Endothelial cell of umbilical vein (primary cell): ENCODE measurements around the gene ULK4. TPM values are rescaled to one million over a fixed set of nuclear protein-coding genes. Genes with fewer than 3 reads are reported as not detected.

Experiments
- BruUV-seq: library from RNA; stranded (reverse); fragments of 400-500 nt; replicated peaks from 2 replicates; lab custom pipeline; 2021; lab: Mats Ljungman, UMichigan
- CTCF ChIA-PET: fragments of 300-600, 350-600 bp; sonication (Branson Sonifier 250); formaldehyde crosslinking; loops from one replicate; lab custom pipeline; 2021; ENCODE audit warnings: antibody characterized with exemption, inconsistent platforms; lab: Charles Lee
- POLR2A ChIA-PET: fragments of 300-600, 350-600 bp; sonication (Branson Sonifier 250); formaldehyde crosslinking; loops from one replicate; lab custom pipeline; 2021; ENCODE audit warnings: antibody characterized with exemption, inconsistent platforms; lab: Charles Lee
- DNase-seq: peaks from one replicate; pipeline ENCODE4 v3.0.0-alpha.2; 2011; ENCODE audit warnings: low read depth, low spot score
- FAIRE-seq: peaks from 2 replicates; lab custom pipeline; 2011; peaks lifted over from hg19 to GRCh38; lab: Jason Lieb, UNC
- H2AFZ ChIP-seq: 2 replicates; pipeline ENCODE4 v1.6.0; 2012; ENCODE audit warnings: low read depth, low read length, control low read depth, inconsistent platforms
- H3K27ac ChIP-seq: 2 replicates; pipeline ENCODE4 v1.5.1; 2011; ENCODE audit warnings: low read depth, mild to moderate bottlenecking, control low read depth, low read length, moderate library complexity; ENCODE audit not compliant: insufficient read depth
- H3K27me3 ChIP-seq, 2 experiments: 2 replicates each; pipeline versions ENCODE4 v1.6.0 to v1.6.1; 2011; ENCODE audit warnings: low read length in 2 of 2, mixed read lengths in 1 of 2; ENCODE audit not compliant: control insufficient read depth in 2 of 2, insufficient read depth in 2 of 2
- H3K36me3 ChIP-seq, 2 experiments: 2 replicates in 1 of 2; 3 replicates in 1 of 2; pipeline ENCODE4 v1.5.1; 2011; ENCODE audit warnings: low read length in 2 of 2, mild to moderate bottlenecking in 1 of 2, moderate library complexity in 1 of 2; ENCODE audit not compliant: control insufficient read depth in 2 of 2, insufficient read depth in 2 of 2; ENCODE audit errors: extremely low read depth in 1 of 2
- H3K4me1 ChIP-seq: 3 replicates; pipeline ENCODE4 v1.5.1; 2011; ENCODE audit warnings: mild to moderate bottlenecking, low read length; ENCODE audit not compliant: control insufficient read depth, insufficient read depth; ENCODE audit errors: extremely low read depth
- H3K4me2 ChIP-seq: 2 replicates; pipeline ENCODE4 v1.6.1; 2011; ENCODE audit warnings: low read length, control low read depth, mixed read lengths; ENCODE audit not compliant: insufficient read depth
- H3K4me3 ChIP-seq, 3 experiments: fragments of 200-600 bp in 1 of 3; sonication (generic), shearing (Covaris generic) in 1 of 3; replicated peaks in 1 of 3; 2 replicates each; pipeline ENCODE4 v1.5.1; 2011 to 2016; ENCODE audit warnings: control low read depth in 3 of 3, low read length in 3 of 3, mild to moderate bottlenecking in 2 of 3, inconsistent platforms in 1 of 3, low read depth in 1 of 3, moderate library complexity in 1 of 3; ENCODE audit not compliant: insufficient read depth in 1 of 3
- H3K79me2 ChIP-seq: 2 replicates; pipeline ENCODE4 v1.6.0; 2012; ENCODE audit warnings: low read length, inconsistent platforms; ENCODE audit not compliant: control insufficient read depth, insufficient read depth
- H3K9ac ChIP-seq: replicated peaks from 2 replicates; pipeline ENCODE3; 2011; ENCODE audit warnings: low read length, control low read depth; ENCODE audit not compliant: insufficient read depth; ENCODE audit errors: extremely low read depth
- H3K9me1 ChIP-seq: replicated peaks from 3 replicates; pipeline ENCODE4 v1.6.0; 2011; ENCODE audit warnings: mild to moderate bottlenecking, low read length; ENCODE audit not compliant: control insufficient read depth, insufficient read depth; ENCODE audit errors: extremely low read depth
- H3K9me3 ChIP-seq: replicated peaks from 2 replicates; pipeline ENCODE4 v1.5.1; 2012; ENCODE audit warnings: low read length, inconsistent platforms; ENCODE audit not compliant: control insufficient read depth, insufficient read depth
- H4K20me1 ChIP-seq: replicated peaks from 2 replicates; pipeline ENCODE3; 2011; ENCODE audit warnings: mild to moderate bottlenecking, low read length; ENCODE audit not compliant: control insufficient read depth, insufficient read depth; ENCODE audit errors: extremely low read depth
- EZH2 ChIP-seq: IDR thresholded peaks from 2 replicates; pipeline ENCODE4 v1.6.1; 2012; ENCODE audit warnings: borderline replicate concordance, low read depth, mild to moderate bottlenecking, moderate library complexity, low read length, inconsistent platforms; ENCODE audit not compliant: severe bottlenecking
- FOS ChIP-seq: IDR thresholded peaks from 2 replicates; pipeline ENCODE4 v1.6.1; 2011; ENCODE audit warnings: mild to moderate bottlenecking, low read length, moderate library complexity, borderline replicate concordance; ENCODE audit not compliant: insufficient read depth
- GATA2 ChIP-seq: IDR thresholded peaks from 2 replicates; pipeline ENCODE4 v1.7.0; 2011; ENCODE audit warnings: low read depth, mild to moderate bottlenecking, moderate library complexity, mixed read lengths, low read length; ENCODE audit not compliant: insufficient read length, insufficient read depth
- JUN ChIP-seq: IDR thresholded peaks from 2 replicates; pipeline ENCODE4 v1.6.1; 2011; ENCODE audit warnings: borderline replicate concordance, low read depth; ENCODE audit not compliant: insufficient read length, insufficient read depth
- MAX ChIP-seq: IDR thresholded peaks from 2 replicates; pipeline ENCODE4 v1.6.1; 2011; ENCODE audit not compliant: insufficient read depth, insufficient read length
- MYC ChIP-seq: IDR thresholded peaks from one replicate; pipeline ENCODE4 v1.6.1; 2011; ENCODE audit warnings: mild to moderate bottlenecking, low read depth, low read length
- POLR2A ChIP-seq: IDR thresholded peaks from 2 replicates; pipeline ENCODE4 v1.6.1; 2012; ENCODE audit warnings: low read depth, mild to moderate bottlenecking, control low read depth, low read length
- POLR2AphosphoS5 ChIP-seq: IDR thresholded peaks from 2 replicates; pipeline ENCODE4 v1.6.1; 2012; ENCODE audit warnings: low read depth, mild to moderate bottlenecking, control low read depth, low read length, moderate library complexity; ENCODE audit not compliant: insufficient read depth
- dilution Hi-C: fragments of 300-500 bp; cut with MboI; formaldehyde crosslinking; loops from one replicate; pipeline ENCODE4 v1.15.0; 2019; ENCODE audit warnings: low sequenced_read_pairs; ENCODE audit not compliant: extremely low pct_ligation_motif_present
- intact Hi-C: fragments of 100-400 bp; cut with micrococcal nuclease; formaldehyde crosslinking; loops from one replicate; pipeline ENCODE4 v1.10.0; 2022
- polyA plus RNA-seq, 4 experiments: library from polyadenylated mRNA; depleted of rRNA in 3 of 4; stranded (reverse) in 3 of 4; unstranded in 1 of 4; fragments of >200 nt; gene quantifications; 2 replicates each; pipeline versions ENCODE4 v1.2.1 to v1.2.3, GENCODE V29; 2011 to 2012; ENCODE audit warnings: missing spikeins in 1 of 4
- total RNA-seq: library from RNA; stranded (reverse); gene quantifications from 2 replicates; pipeline ENCODE4 v1.2.3, GENCODE V29; 2021
- TF ChIP-seq, protein P1 (sequence below), 2 donors: IDR thresholded peaks; 1 replicate in 1 of 2; 2 replicates in 1 of 2; pipeline ENCODE4 v1.5.1; 2011; ENCODE audit warnings: low read length in 2 of 2, mild to moderate bottlenecking in 2 of 2, moderate library complexity in 2 of 2, control low read depth in 1 of 2, inconsistent platforms in 1 of 2, low read depth in 1 of 2; ENCODE audit not compliant: insufficient read depth in 1 of 2; ENCODE audit errors: extremely low read depth in 1 of 2

The ULK4 gene
- total and polyA plus RNA-seq, 2 donors (not counting 3 experiments of a cell fraction or from before 2014, with no cell fraction given), result 3.3 to 16.0 TPM

- Histone ChIP-seq H2AFZ (no peak overlapping the region), H3K36me3 (peaks cover 20 to 23% of the 10 kb centered on the region in 2 experiments), H3K4me1 (peaks cover 4% of the 10 kb centered on the region), H3K79me2 (peaks cover 95% of the 10 kb centered on the region), H4K20me1 (peaks cover 25% of the 10 kb centered on the region), H3K27me3 (no peaks in the 10 kb centered on the region), H3K9me3 (no peaks in the 10 kb centered on the region), H3K9ac (no peak overlapping the region), H3K27ac (no peak overlapping the region), H3K4me2 (no peak overlapping the region), H3K9me1 (no peaks in the 10 kb centered on the region), H3K4me3 (no peak overlapping the region)
- intact Hi-C loops (loop anchor here (5.0 kb wide), 3 partner anchors 251 to 641 kb away; no protein-coding TSS in a partner anchor), dilution Hi-C loops (no loop called here)
- FAIRE-seq (no peak), DNase-seq (no peak)
- BruUV-seq, result no TSS peak
- CTCF ChIA-PET, result no interaction called here
- TF ChIP-seq EZH2, result no peak
- TF ChIP-seq, protein P1, sequence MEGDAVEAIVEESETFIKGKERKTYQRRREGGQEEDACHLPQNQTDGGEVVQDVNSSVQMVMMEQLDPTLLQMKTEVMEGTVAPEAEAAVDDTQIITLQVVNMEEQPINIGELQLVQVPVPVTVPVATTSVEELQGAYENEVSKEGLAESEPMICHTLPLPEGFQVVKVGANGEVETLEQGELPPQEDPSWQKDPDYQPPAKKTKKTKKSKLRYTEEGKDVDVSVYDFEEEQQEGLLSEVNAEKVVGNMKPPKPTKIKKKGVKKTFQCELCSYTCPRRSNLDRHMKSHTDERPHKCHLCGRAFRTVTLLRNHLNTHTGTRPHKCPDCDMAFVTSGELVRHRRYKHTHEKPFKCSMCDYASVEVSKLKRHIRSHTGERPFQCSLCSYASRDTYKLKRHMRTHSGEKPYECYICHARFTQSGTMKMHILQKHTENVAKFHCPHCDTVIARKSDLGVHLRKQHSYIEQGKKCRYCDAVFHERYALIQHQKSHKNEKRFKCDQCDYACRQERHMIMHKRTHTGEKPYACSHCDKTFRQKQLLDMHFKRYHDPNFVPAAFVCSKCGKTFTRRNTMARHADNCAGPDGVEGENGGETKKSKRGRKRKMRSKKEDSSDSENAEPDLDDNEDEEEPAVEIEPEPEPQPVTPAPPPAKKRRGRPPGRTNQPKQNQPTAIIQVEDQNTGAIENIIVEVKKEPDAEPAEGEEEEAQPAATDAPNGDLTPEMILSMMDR (IDR thresholded peaks at IDR 0.05; ENCODE audit: extremely low read depth in 1 of 2, insufficient read depth in 1 of 2, low read depth in 1 of 2, low read length in 2 of 2), result no peak
- POLR2A ChIA-PET, result no interaction called here
Measured at GRCh38 chr3:41223078-41223477, 738.8 kb downstream of the ULK4 start.

GRCh38 chr3:41222501-41222900 is 739.4 kb downstream of the ULK4 start:
- Histone ChIP-seq H3K27me3 (no peaks in the 10 kb centered on the region), H3K9me1 (no peaks in the 10 kb centered on the region), H3K9me3 (no peaks in the 10 kb centered on the region), H3K4me3 (no peak overlapping the region), H4K20me1 (peaks cover 30% of the 10 kb centered on the region), H3K36me3 (peaks cover 20 to 23% of the 10 kb centered on the region in 2 experiments), H3K27ac (no peak overlapping the region), H3K9ac (no peak overlapping the region), H2AFZ (no peak overlapping the region), H3K4me1 (peaks cover 5% of the 10 kb centered on the region), H3K79me2 (peaks cover 95% of the 10 kb centered on the region), H3K4me2 (no peak overlapping the region)
- CTCF ChIA-PET, result no interaction called here
- POLR2A ChIA-PET, result no interaction called here
- FAIRE-seq (no peak), DNase-seq (no peak)
- dilution Hi-C loops (no loop called here), intact Hi-C loops (loop anchor here (5.0 kb wide), 3 partner anchors 250 to 640 kb away; no protein-coding TSS in a partner anchor)
- no TSS peak for BruUV-seq
- no peak for TF ChIP-seq POLR2A
- TF ChIP-seq POLR2AphosphoS5, result no peak
- TF ChIP-seq, protein P1 (IDR thresholded peaks at IDR 0.05; ENCODE audit: extremely low read depth in 1 of 2, insufficient read depth in 1 of 2, low read depth in 1 of 2, low read length in 2 of 2), result no peak
- no peak for TF ChIP-seq JUN
- TF ChIP-seq EZH2, result no peak
- TF ChIP-seq FOS, result no peak
- no peak for TF ChIP-seq MYC
- TF ChIP-seq MAX, result no peak
- TF ChIP-seq GATA2, result no peak
